HG03378 (cell line): ENCODE measurements around the gene DCLRE1A.
"Not testable (repeated sequence)": the region's sequence is repeated elsewhere in the genome, so short reads cannot be mapped to it uniquely, and the experiment has no call there.

Experiments used
- ATAC-seq: cut with Tn5 transposase; IDR thresholded peaks from one replicate; pipeline ENCODE4 v1.9.1; 2021; ENCODE audit warnings: mild to moderate bottlenecking, moderate library complexity; ENCODE audit not compliant: unreplicated experiment

The DCLRE1A gene

GRCh38 chr10:113859261-113859660, 5.4 kb upstream of the DCLRE1A start:
- no peak for ATAC-seq

GRCh38 chr10:113858541-113858940, 4.7 kb upstream of the DCLRE1A start:
- no peak for ATAC-seq

GRCh38 chr10:113857210-113857609, 3.3 kb upstream of the DCLRE1A start:
- no peak for ATAC-seq

- no peak for ATAC-seq
Measured at GRCh38 chr10:113856563-113856962, 2.7 kb upstream of the DCLRE1A start.

DNA sequence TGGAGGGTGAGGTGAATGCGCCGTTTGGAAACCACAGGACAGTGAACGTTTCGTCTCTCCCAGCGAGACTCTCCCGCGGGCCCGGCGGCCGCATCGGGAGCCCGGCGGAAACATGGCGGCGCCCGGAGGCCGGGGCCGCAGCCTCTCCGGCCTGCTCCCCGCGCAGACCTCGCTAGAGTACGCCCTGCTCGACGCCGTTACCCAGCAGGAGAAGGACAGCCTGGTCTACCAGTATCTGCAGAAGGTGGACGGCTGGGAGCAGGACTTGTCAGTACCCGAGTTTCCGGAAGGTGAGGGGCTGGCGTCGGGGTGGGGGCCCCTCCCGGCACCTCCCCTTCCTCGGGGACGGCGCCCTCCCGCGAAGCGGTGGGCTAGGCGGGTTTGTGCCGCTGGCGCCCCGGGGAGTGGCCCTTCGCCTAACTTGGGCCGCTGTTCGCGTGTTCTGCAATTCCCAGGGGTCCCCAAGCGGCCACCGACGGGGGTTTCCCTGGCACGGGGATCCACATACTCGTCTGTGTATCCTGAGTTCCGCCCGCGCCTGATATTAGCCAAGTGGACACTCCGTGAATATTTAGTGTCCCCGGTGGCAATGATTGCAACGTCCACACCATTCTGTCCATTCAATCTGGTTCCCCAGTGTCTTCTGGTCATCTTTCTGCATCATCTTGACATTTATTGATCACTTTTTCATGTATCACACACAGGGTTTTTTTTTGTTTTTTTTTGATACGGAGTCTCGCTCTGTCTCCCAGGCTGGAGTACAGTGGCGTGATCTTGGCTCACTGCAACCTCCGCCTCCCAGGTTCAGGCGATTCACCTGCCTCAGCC, 1.1 kb upstream of the DCLRE1A start:
- ATAC-seq: peak; percentile 34

DNA sequence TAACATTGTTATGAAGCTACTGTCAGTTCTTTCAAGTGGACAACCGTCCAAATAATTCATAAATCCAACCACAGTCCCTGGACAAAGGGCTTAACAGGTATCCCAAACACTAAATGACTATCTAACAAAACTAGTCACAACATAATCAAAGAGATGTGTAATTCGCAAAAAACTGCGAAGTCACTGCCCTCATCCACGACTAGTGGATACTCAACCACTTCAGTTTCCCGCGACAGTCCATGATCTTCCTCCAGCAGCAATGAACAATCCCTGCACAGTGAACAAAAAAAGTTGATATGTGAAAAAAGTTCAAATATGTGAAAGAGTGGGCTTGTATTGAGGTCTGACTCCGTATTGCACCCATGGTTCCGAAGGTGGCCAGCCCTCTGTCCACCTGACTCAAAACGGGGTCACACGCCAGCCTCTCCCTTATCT, 287 bp downstream of the DCLRE1A start:
- no peak for ATAC-seq

- ATAC-seq: no peak
Measured at GRCh38 chr10:113849946-113850345, 3.9 kb downstream of the DCLRE1A start.

- ATAC-seq: no peak
Measured at GRCh38 chr10:113849140-113849803, 4.6 kb downstream of the DCLRE1A start.

DNA sequence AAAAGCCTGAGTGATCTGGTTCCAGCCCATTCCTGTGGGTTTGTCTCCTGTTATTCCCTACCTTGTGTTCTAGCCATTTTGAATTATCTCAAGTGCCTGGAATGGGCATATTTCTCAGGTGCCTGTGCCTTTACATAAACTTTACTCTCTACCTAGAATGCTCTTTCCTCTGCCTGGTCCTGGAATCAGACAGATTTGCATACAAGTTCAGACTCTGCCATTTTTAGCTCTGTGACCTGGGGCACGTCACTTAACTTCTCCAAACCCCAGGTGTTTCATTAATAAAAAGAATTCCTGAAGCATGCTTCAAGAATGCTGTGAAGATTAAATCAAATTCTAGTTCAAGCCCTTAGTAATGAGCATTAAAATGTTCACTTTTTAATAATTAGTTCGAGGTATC, 7.8 kb downstream of the DCLRE1A start:
- no peak for ATAC-seq

GRCh38 chr10:113843972-113844485, 9.9 kb downstream of the DCLRE1A start:
- ATAC-seq: no peak

GRCh38 chr10:113842171-113842570, 11.7 kb downstream of the DCLRE1A start:
- ATAC-seq: no peak

- ATAC-seq: not testable (repeated sequence)
Measured at GRCh38 chr10:113828567-113828966, 25.3 kb downstream of the DCLRE1A start.

- no peak for ATAC-seq
Measured at GRCh38 chr10:113825791-113826190, 28.1 kb downstream of the DCLRE1A start.

GRCh38 chr10:113823389-113823788, 30.5 kb downstream of the DCLRE1A start:
- no peak for ATAC-seq

GRCh38 chr10:113822174-113822573, 31.7 kb downstream of the DCLRE1A start:
- no peak for ATAC-seq

DNA sequence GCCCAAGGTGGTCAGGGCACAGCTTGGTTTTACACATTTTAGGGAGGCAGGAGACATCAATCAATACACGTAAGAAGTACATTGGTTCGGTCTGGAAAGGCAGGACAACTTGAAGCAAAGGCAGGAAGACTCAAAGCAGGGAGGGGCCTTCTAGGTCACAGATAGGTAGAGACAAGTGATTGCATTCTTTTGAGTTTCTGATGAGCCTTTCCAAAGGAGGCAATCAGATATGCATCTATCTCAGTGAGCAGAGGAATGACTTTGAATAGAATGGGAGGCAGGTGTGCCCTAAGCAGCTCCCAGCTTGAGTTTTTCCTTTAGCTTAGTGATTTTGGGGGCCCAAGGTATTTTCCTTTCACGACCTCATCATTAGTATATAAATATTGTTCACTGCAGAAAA, 32.6 kb downstream of the DCLRE1A start:
- ATAC-seq: not testable (repeated sequence)

GRCh38 chr10:113820507-113820906, 33.4 kb downstream of the DCLRE1A start:
- no peak for ATAC-seq

- no peak for ATAC-seq
Measured at GRCh38 chr10:113819989-113820388, 33.9 kb downstream of the DCLRE1A start.

- ATAC-seq: not testable (repeated sequence)
Measured at GRCh38 chr10:113814700-113815099, 39.2 kb downstream of the DCLRE1A start.

DNA sequence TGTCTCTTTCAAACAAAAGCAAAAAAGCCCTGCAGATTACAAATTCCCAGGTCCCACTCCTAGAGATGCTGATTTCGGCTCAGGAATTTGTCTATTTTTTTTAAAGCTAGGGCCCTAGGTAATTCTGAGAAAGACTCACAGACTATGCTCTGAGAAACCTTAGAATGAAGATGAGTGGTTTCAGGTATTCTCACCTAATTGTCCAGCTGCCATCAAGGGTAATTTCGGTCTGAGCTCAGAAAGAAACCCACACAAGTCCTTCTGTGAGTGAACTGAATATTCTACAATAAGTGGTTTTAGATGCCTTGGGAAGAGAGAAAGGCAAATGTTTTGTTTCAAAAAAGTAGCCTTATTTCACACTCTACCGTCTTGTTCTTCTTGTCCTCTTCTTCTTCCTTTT, 45.7 kb downstream of the DCLRE1A start:
- no peak for ATAC-seq

DNA sequence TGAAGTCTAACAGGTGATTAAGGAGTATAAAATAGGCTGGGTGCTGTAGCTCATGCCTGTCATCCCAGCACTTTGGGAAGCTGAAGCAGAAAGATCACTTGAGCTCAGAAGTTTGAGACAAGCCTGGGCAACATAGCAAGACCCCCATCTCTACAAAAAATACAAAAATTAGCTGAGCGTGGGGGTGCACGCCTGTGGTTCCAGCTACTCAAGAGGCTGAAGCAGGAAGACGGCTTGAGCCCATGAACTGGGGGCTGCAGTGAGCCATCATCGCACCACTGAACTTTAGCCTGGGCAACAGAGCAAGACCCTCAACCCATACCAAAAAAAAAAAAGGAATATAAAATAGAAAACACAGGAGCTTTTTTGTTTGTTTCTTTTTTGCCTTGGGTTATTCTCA, 47.4 kb downstream of the DCLRE1A start:
- ATAC-seq: no peak

DNA sequence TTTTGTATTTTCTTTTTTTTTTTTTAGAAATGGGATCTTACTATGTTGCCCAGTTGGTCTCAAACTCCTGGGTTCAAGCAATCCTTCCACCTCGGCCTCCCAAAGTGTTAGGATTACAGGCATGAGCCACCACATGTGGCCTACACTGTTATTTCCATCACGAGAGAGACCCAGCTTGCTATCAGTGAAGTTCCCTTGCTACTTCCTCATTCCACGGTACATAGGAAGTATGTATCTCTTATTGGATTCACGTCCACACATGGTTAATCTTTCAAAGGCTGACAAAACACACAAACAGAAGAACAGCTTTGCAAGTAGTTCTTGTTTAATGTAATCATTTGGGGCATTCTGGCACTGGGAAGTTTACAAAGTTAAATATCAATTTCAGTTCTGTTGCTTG, 50.9 kb downstream of the DCLRE1A start:
- ATAC-seq: no peak
